GM12878 (cell line): ENCODE results near the gene EPHA1.

ENCODE experiments used
- ATF2 ChIP-seq: IDR thresholded peaks from 2 replicates; pipeline ENCODE4 v1.6.1; 2012; ENCODE audit warnings: low read length, inconsistent platforms
- BCL11A ChIP-seq: IDR thresholded peaks from 2 replicates; pipeline ENCODE4 v1.6.1; 2011; ENCODE audit warnings: low read depth, low read length
- BHLHE40 ChIP-seq, 2 experiments: fragments of 450-650 bp in 1 of 2; IDR thresholded peaks; 2 replicates each; pipeline ENCODE4 v1.6.1; 2011 to 2017; ENCODE audit warnings: low read depth in 2 of 2, borderline replicate concordance in 1 of 2, improper control_type of control experiment in 1 of 2, low read length in 1 of 2, mild to moderate bottlenecking in 1 of 2
- CEBPB ChIP-seq, 2 experiments: fragments of 150-350 bp in 1 of 2; IDR thresholded peaks; 2 replicates each; pipeline ENCODE4 v1.6.1; 2012 to 2014; ENCODE audit warnings: low read depth in 2 of 2, low read length in 2 of 2, borderline replicate concordance in 1 of 2, inconsistent platforms in 1 of 2
- CTCF ChIP-seq, 3 experiments: IDR thresholded peaks in 2 of 3; conservative IDR thresholded peaks in 1 of 3; 2 replicates each; pipeline ENCODE4 v1.5.1; 2011; ENCODE audit warnings: low read depth in 3 of 3, low read length in 3 of 3, mild to moderate bottlenecking in 3 of 3, control low read depth in 2 of 3, moderate library complexity in 2 of 3, inconsistent platforms in 1 of 3, mixed read lengths in 1 of 3; ENCODE audit not compliant: control insufficient read depth in 2 of 3, insufficient read depth in 1 of 3; ENCODE audit errors: extremely low read depth in 1 of 3
- EP300 ChIP-seq, 2 experiments: fragments of 150-350 bp in 1 of 2; IDR thresholded peaks; 2 replicates each; pipeline ENCODE4 v1.6.1; 2011 to 2012; ENCODE audit warnings: low read depth in 2 of 2, low read length in 2 of 2, borderline replicate concordance in 1 of 2, improper control_type of control experiment in 1 of 2, inconsistent platforms in 1 of 2; ENCODE audit not compliant: control insufficient read depth in 1 of 2
- ESRRA ChIP-seq: IDR thresholded peaks from 2 replicates; pipeline ENCODE4 v1.6.1; 2012; ENCODE audit warnings: mild to moderate bottlenecking, low read length, improper control_type of control experiment
- HDAC2 ChIP-seq: fragments of 200-600 bp; sonication (generic); IDR thresholded peaks from 2 replicates; pipeline ENCODE4 v1.6.1; 2017
- JUND ChIP-seq: IDR thresholded peaks from 2 replicates; pipeline ENCODE4 v1.6.1; 2012; ENCODE audit warnings: low read depth, mild to moderate bottlenecking, low read length, improper control_type of control experiment, moderate library complexity
- KAT2A ChIP-seq: conservative IDR thresholded peaks from 2 replicates; pipeline ENCODE4 v1.6.1; 2011; ENCODE audit warnings: low read depth, low read length; ENCODE audit not compliant: control insufficient read depth
- RCOR1 ChIP-seq: conservative IDR thresholded peaks from 2 replicates; pipeline ENCODE4 v1.6.1; 2012; ENCODE audit warnings: low read depth, low read length, improper control_type of control experiment
- TF ChIP-seq, protein P1 (sequence below): IDR thresholded peaks from 2 replicates; pipeline ENCODE4 v1.6.1; 2012; ENCODE audit warnings: low read depth, low read length, improper control_type of control experiment

- no peak for TF ChIP-seq KAT2A
- no peak for TF ChIP-seq CTCF (IDR thresholded peaks at IDR 0.05 in 2 of 3, conservative IDR thresholded peaks at IDR 0.05 in 1 of 3; ENCODE audit: control insufficient read depth in 2 of 3, extremely low read depth in 1 of 3, insufficient read depth in 1 of 3, low read depth in 3 of 3, low read length in 3 of 3)
- no peak for TF ChIP-seq ATF2
- TF ChIP-seq CEBPB (IDR thresholded peaks at IDR 0.05; ENCODE audit: borderline replicate concordance in 1 of 2, low read depth in 2 of 2, low read length in 2 of 2), result no peak
- TF ChIP-seq RCOR1, result no peak
- TF ChIP-seq HDAC2, result no peak
- no peak for TF ChIP-seq BCL11A
- TF ChIP-seq ESRRA, result no peak
- TF ChIP-seq BHLHE40 (IDR thresholded peaks at IDR 0.05; ENCODE audit: borderline replicate concordance in 1 of 2, low read depth in 2 of 2, low read length in 1 of 2), result no peak
- TF ChIP-seq JUND, result no peak
- no peak for TF ChIP-seq EP300 (IDR thresholded peaks at IDR 0.05; ENCODE audit: borderline replicate concordance in 1 of 2, control insufficient read depth in 1 of 2, low read depth in 2 of 2, low read length in 2 of 2)
- TF ChIP-seq, protein P1, sequence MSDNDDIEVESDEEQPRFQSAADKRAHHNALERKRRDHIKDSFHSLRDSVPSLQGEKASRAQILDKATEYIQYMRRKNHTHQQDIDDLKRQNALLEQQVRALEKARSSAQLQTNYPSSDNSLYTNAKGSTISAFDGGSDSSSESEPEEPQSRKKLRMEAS, result no peak
Observed at GRCh38 chr7:143390773-143391317, 17.8 kb downstream of the EPHA1 start.
